SK-N-SH (cell line): Measurements from ENCODE around the gene FGF19.

Source experiments
- CTCF ChIP-seq: fragments of 200-600 bp; sonication (generic); IDR thresholded peaks from 2 replicates; pipeline ENCODE4 v1.6.1; 2017; ENCODE audit warnings: antibody characterized with exemption, mild to moderate bottlenecking, moderate library complexity
- GABPA ChIP-seq: IDR thresholded peaks from 2 replicates; pipeline ENCODE4 v1.4.0; 2012; ENCODE audit warnings: low read depth, mild to moderate bottlenecking
- JUND ChIP-seq: IDR thresholded peaks from 2 replicates; pipeline ENCODE4 v1.4.0; 2012
- MXI1 ChIP-seq: IDR thresholded peaks from 2 replicates; pipeline ENCODE4 v1.6.1; 2012; ENCODE audit warnings: mild to moderate bottlenecking, low read depth, low read length, improper control_type of control experiment
- PBX3 ChIP-seq: IDR thresholded peaks from 2 replicates; pipeline ENCODE4; 2012
- POLR2AphosphoS5 ChIP-seq: IDR thresholded peaks from 2 replicates; pipeline ENCODE4 v1.6.1; 2012; ENCODE audit warnings: low read depth, low read length
- RAD21 ChIP-seq: IDR thresholded peaks from 2 replicates; pipeline ENCODE4 v1.6.1; 2012; ENCODE audit warnings: mild to moderate bottlenecking, low read length
- RCOR1 ChIP-seq: fragments of 150-350 bp; IDR thresholded peaks from 2 replicates; pipeline ENCODE4 v1.6.1; 2017; ENCODE audit warnings: antibody characterized with exemption, low read length
- SMC3 ChIP-seq: IDR thresholded peaks from 2 replicates; pipeline ENCODE4 v1.6.1; 2012; ENCODE audit warnings: low read depth, low read length, improper control_type of control experiment
- TAF1 ChIP-seq: IDR thresholded peaks from 2 replicates; pipeline ENCODE4 v1.6.1; 2012; ENCODE audit warnings: low read depth, mild to moderate bottlenecking, low read length, moderate library complexity, borderline replicate concordance
- YY1 ChIP-seq: IDR thresholded peaks from 2 replicates; pipeline ENCODE4 v1.4.0; 2012; ENCODE audit warnings: low read depth, mild to moderate bottlenecking
- ZBTB33 ChIP-seq: IDR thresholded peaks from 2 replicates; pipeline ENCODE4 v1.4.0; 2012; ENCODE audit warnings: low read depth, borderline replicate concordance

- TF ChIP-seq SMC3 (no peak), CTCF (no peak), GABPA (no peak), RAD21 (no peak), RCOR1 (no peak), MXI1 (no peak), JUND (no peak), ZBTB33 (no peak), YY1 (no peak), POLR2AphosphoS5 (no peak), PBX3 (no peak), TAF1 (no peak)
Measured at GRCh38 chr11:69653406-69653960, 50.3 kb downstream of the FGF19 start.
